SK-N-SH treated with all-trans-retinoic acid at 6 μM for 48 hours (cell line): ENCODE results near the gene RFESD.

Experiments
- ATAC-seq: fragments of 200-7000 bp; cut with Tn5 transposase; 3 replicates; pipeline ENCODE4 v1.9.1; 2020; ENCODE audit warnings: mild to moderate bottlenecking, moderate library complexity
- ARNTL ChIP-seq: fragments of 450-650 bp; formaldehyde crosslinking; IDR thresholded peaks from 2 replicates; pipeline ENCODE4 v1.5.0; 2020; ENCODE audit warnings: low read depth, mild to moderate bottlenecking, moderate library complexity, borderline replicate concordance
- BACH2 ChIP-seq: fragments of 250-450 bp; sonication (Bioruptor Pico); IDR thresholded peaks from 2 replicates; pipeline ENCODE4 v1.9.0; 2021; ENCODE audit warnings: mild to moderate bottlenecking, borderline replicate concordance
- CREB5 ChIP-seq: fragments of 250-450 bp; sonication (Bioruptor Pico); IDR thresholded peaks from 2 replicates; pipeline ENCODE4 v1.5.1; 2020; ENCODE audit warnings: low read depth, mild to moderate bottlenecking, moderate library complexity
- CSDC2 ChIP-seq: fragments of 250-450 bp; sonication (Bioruptor Pico); IDR thresholded peaks from 2 replicates; pipeline ENCODE4 v1.5.0; 2020; ENCODE audit warnings: mild to moderate bottlenecking, moderate library complexity
- ESRRG ChIP-seq: fragments of 250-450 bp; sonication (Bioruptor Pico); IDR thresholded peaks from 2 replicates; pipeline ENCODE4 v1.6.1; 2021; ENCODE audit warnings: mild to moderate bottlenecking
- GLIS3 ChIP-seq: fragments of 250-450 bp; sonication (Bioruptor Pico); IDR thresholded peaks from 2 replicates; pipeline ENCODE4 v1.5.0; 2020; ENCODE audit warnings: mild to moderate bottlenecking, moderate library complexity
- ISL1 ChIP-seq: fragments of 250-450 bp; sonication (Bioruptor Pico); IDR thresholded peaks from 2 replicates; pipeline ENCODE4 v2.1.2; 2022; ENCODE audit warnings: mild to moderate bottlenecking, moderate library complexity
- OSR1 ChIP-seq: fragments of 250-450 bp; sonication (Bioruptor Pico); IDR thresholded peaks from 2 replicates; pipeline ENCODE4 v1.8.0; 2022; ENCODE audit warnings: moderate library complexity, mild to moderate bottlenecking, inconsistent platforms
- PPARA ChIP-seq: fragments of 250-450 bp; sonication (Bioruptor Pico); IDR thresholded peaks from 2 replicates; pipeline ENCODE4 v1.5.0; 2020; ENCODE audit warnings: mild to moderate bottlenecking, borderline replicate concordance
- RARB ChIP-seq: fragments of 250-450 bp; sonication (Bioruptor Pico); IDR thresholded peaks from 2 replicates; pipeline ENCODE4 v1.8.0; 2021; ENCODE audit warnings: mild to moderate bottlenecking, moderate library complexity
- SNAI2 ChIP-seq: fragments of 250-450 bp; sonication (Bioruptor Pico); IDR thresholded peaks from 2 replicates; pipeline ENCODE4 v1.5.0; 2020; ENCODE audit warnings: mild to moderate bottlenecking, moderate library complexity
- TCF4 ChIP-seq: fragments of 250-450 bp; sonication (Bioruptor Pico); IDR thresholded peaks from 2 replicates; pipeline ENCODE4 v1.8.0; 2021; ENCODE audit warnings: mild to moderate bottlenecking, moderate library complexity, borderline replicate concordance
- ZC3H10 ChIP-seq: fragments of 250-450 bp; sonication (Bioruptor Pico); IDR thresholded peaks from 2 replicates; pipeline ENCODE4 v1.5.1; 2021; ENCODE audit warnings: mild to moderate bottlenecking, moderate library complexity
- ZNF565 ChIP-seq: fragments of 450-650 bp; formaldehyde crosslinking; conservative IDR thresholded peaks from 2 replicates; pipeline ENCODE4 v1.5.0; 2020; ENCODE audit warnings: low read depth, mild to moderate bottlenecking, moderate library complexity
- ZNF70 ChIP-seq: fragments of 450-650 bp; formaldehyde crosslinking; IDR thresholded peaks from 2 replicates; pipeline ENCODE4 v1.5.0; 2020; ENCODE audit warnings: mild to moderate bottlenecking, moderate library complexity
- ZNF8 ChIP-seq: fragments of 450-650 bp; formaldehyde crosslinking; IDR thresholded peaks from 2 replicates; pipeline ENCODE4 v1.5.0; 2020; ENCODE audit warnings: mild to moderate bottlenecking, moderate library complexity
- TF ChIP-seq, protein P1 (sequence below): fragments of 250-450 bp; sonication (Bioruptor Pico); IDR thresholded peaks from 2 replicates; pipeline ENCODE4 v1.8.0; 2021; ENCODE audit warnings: low read depth, mild to moderate bottlenecking, moderate library complexity, borderline replicate concordance
- TF ChIP-seq, protein P2 (sequence below): fragments of 250-450 bp; sonication (Bioruptor Pico); IDR thresholded peaks from 2 replicates; pipeline ENCODE4 v1.5.0; 2020; ENCODE audit warnings: mild to moderate bottlenecking, moderate library complexity

The RFESD gene

GRCh38 chr5:95600557-95600956, 46.0 kb upstream of the RFESD start:
- no peak for ATAC-seq

GRCh38 chr5:95605786-95606185, 40.8 kb upstream of the RFESD start:
- ATAC-seq = no peak
- TF ChIP-seq TCF4 (CRISPR knock-in tag) = no peak
- no peak for TF ChIP-seq ZNF565 (CRISPR knock-in tag)
- TF ChIP-seq RARB (CRISPR knock-in tag) = no peak
- TF ChIP-seq SNAI2 = no peak
- no peak for TF ChIP-seq ZNF70 (CRISPR knock-in tag)
- no peak for TF ChIP-seq BACH2
- TF ChIP-seq ZC3H10 (CRISPR knock-in tag) = no peak
- no peak for TF ChIP-seq ESRRG (CRISPR knock-in tag)

More at GRCh38 chr5:95600557-95600956, 46.0 kb upstream of the RFESD start:
- TF ChIP-seq GLIS3 (CRISPR knock-in tag) (no peak), ARNTL (no peak), OSR1 (CRISPR knock-in tag) (no peak), RARB (CRISPR knock-in tag) (no peak), BACH2 (no peak), PPARA (no peak)
- TF ChIP-seq, protein P1, sequence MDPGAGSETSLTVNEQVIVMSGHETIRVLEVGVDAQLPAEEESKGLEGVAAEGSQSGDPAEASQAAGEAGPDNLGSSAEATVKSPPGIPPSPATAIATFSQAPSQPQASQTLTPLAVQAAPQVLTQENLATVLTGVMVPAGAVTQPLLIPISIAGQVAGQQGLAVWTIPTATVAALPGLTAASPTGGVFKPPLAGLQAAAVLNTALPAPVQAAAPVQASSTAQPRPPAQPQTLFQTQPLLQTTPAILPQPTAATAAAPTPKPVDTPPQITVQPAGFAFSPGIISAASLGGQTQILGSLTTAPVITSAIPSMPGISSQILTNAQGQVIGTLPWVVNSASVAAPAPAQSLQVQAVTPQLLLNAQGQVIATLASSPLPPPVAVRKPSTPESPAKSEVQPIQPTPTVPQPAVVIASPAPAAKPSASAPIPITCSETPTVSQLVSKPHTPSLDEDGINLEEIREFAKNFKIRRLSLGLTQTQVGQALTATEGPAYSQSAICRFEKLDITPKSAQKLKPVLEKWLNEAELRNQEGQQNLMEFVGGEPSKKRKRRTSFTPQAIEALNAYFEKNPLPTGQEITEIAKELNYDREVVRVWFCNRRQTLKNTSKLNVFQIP (CRISPR knock-in tag) = no peak

DNA sequence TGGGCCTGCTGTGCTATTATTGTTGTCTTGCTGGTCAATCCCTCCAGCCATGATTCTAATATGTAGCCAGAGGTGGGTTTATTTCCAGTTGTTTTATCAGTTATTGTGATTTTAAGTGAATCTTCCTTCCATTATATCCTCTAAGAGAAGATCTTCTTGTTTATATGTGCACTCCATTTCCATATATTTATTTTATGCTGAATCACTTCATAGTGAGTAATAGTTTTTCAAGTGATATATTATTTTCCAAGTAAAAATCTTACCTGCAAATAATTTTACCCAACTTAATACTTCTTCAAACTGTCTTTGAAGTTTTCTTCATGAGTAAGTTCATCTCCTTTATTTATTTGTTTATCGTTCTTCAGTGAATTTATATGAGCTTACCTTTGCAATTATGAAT, 40.2 kb upstream of the RFESD start:
- ATAC-seq = no peak
- TF ChIP-seq ARNTL = no peak
- no peak for TF ChIP-seq GLIS3 (CRISPR knock-in tag)
- TF ChIP-seq CSDC2 (CRISPR knock-in tag) = no peak
- TF ChIP-seq TCF4 (CRISPR knock-in tag) = no peak

DNA sequence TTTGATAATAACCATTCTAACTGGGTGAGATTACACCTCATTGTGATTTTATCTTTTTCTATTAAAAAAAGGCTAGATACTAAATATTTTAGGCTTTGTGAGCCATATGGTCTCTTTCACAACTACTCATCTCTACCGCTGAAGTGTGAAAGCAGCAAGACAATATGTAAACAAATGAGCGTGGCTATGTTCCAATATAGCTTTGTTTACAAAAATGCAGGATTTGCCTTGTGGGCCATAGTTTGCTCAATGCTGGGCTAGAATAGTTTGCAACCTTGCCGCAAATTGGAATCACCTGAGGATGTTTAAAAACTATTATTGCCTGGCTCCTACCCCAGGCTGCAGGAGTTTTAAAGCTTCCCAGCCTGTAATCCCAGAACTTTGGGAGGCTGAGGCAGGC, 36.9 kb upstream of the RFESD start:
- no peak for ATAC-seq
- TF ChIP-seq ZNF8 (CRISPR knock-in tag) (no peak), CSDC2 (CRISPR knock-in tag) (no peak), GLIS3 (CRISPR knock-in tag) (no peak), ZC3H10 (CRISPR knock-in tag) (no peak), RARB (CRISPR knock-in tag) (no peak), ISL1 (CRISPR knock-in tag) (no peak), ZNF70 (CRISPR knock-in tag) (no peak), SNAI2 (no peak), BACH2 (no peak), ARNTL (no peak)
- TF ChIP-seq, protein P2, sequence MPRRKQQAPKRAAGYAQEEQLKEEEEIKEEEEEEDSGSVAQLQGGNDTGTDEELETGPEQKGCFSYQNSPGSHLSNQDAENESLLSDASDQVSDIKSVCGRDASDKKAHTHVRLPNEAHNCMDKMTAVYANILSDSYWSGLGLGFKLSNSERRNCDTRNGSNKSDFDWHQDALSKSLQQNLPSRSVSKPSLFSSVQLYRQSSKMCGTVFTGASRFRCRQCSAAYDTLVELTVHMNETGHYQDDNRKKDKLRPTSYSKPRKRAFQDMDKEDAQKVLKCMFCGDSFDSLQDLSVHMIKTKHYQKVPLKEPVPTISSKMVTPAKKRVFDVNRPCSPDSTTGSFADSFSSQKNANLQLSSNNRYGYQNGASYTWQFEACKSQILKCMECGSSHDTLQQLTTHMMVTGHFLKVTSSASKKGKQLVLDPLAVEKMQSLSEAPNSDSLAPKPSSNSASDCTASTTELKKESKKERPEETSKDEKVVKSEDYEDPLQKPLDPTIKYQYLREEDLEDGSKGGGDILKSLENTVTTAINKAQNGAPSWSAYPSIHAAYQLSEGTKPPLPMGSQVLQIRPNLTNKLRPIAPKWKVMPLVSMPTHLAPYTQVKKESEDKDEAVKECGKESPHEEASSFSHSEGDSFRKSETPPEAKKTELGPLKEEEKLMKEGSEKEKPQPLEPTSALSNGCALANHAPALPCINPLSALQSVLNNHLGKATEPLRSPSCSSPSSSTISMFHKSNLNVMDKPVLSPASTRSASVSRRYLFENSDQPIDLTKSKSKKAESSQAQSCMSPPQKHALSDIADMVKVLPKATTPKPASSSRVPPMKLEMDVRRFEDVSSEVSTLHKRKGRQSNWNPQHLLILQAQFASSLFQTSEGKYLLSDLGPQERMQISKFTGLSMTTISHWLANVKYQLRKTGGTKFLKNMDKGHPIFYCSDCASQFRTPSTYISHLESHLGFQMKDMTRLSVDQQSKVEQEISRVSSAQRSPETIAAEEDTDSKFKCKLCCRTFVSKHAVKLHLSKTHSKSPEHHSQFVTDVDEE (CRISPR knock-in tag) = no peak
- TF ChIP-seq, protein P1 (CRISPR knock-in tag) = no peak

- TF ChIP-seq ESRRG (CRISPR knock-in tag) (no peak), ARNTL (no peak)
- TF ChIP-seq, all 23 proteins: peak for 0
- no peak for ATAC-seq
These were observed 36.0 kb upstream of the RFESD start for GRCh38 chr5:95610546-95610945.

- no peak for TF ChIP-seq CREB5 (CRISPR knock-in tag)
- no peak for ATAC-seq
These were observed 35.2 kb upstream of the RFESD start for GRCh38 chr5:95611396-95611795.
